Superior temporal gyrus (tissue), 1 donor: Measurements from ENCODE around the gene KLHL17.
"Not testable (repeated sequence)": the region's sequence is repeated elsewhere in the genome, so short reads cannot be mapped to it uniquely, and the experiment has no call there.

Experiments used
- DNase-seq: peaks from one replicate; pipeline ENCODE4 v3.0.0-alpha.2; 2016; ENCODE audit errors: extremely low spot score

Gene KLHL17

GRCh38 chr1:980602-981395 is 20.4 kb downstream of the KLHL17 start:
- DNase-seq, result no peak

GRCh38 chr1:981491-981954 is 21.1 kb downstream of the KLHL17 start:
- DNase-seq, result no peak

DNA sequence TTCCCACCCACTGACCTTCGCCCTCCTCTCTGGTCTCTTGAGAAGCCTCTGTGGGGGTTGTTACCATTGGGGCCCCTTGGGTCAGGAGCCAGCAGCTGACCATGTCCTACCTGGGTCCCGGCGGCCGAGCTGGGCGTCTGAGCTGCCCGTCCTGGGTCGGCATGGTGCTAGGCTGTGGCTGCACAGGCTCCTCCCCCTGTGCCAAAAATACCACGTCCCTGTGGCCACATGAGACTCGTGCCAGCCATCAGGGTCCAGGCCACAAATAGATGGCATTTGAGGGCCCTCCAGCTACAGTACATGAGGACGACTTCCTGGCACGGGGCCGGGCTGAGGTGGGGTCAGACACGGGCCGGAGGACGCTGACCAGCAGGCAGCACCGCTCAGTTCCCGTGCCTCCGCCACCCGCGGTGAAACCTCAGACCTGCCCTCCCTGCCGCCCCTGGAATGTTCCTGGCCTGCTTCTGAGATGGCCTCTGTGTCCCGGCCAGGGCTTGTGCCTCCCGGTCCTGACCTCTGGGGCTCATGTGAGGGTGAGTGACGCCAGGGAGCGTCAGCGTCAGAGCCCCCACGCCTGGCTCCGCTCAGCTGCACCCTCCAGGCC is 21.7 kb downstream of the KLHL17 start, which contains the start of gene PERM1:
Gene PERM1, minus strand, starts transcription at position 139 of the 604 bp plus-strand sequence. CDS start 1,064 bp downstream, outside the sequence.
- DNase-seq, result no peak

DNA sequence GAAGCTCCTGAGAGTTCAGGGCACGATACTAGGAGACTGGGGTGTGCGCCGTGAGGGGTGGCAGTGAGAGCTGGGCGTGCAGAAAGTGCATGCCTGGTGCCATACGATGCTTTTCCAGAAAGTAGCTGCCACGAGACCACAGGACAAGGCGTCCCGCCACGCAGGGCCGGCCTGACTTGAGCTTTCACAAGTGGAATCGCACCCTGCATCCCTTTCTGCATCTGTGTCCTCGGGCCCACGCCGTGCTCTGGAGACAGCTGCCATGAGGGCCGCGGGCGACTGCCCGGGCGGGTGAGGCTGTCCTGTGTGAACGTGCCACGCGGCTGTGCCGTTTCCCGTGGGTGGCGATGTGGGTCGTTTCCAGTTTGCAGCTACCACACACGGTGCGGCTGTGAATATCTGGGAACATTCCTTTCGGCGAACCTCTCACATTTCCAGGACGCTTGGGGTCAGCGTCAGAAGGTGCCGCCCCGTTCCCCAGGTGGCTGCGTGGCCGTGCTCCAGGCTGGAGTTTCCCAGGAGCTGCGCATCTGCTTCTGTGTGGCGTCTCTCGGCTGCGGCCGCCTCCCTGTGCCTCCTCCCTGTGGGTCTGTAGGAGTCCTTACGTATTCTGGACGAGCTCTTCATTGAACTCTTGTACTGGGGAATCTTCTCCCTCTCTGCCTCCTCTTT is 22.5 kb downstream of the KLHL17 start:
- no peak for DNase-seq

DNA sequence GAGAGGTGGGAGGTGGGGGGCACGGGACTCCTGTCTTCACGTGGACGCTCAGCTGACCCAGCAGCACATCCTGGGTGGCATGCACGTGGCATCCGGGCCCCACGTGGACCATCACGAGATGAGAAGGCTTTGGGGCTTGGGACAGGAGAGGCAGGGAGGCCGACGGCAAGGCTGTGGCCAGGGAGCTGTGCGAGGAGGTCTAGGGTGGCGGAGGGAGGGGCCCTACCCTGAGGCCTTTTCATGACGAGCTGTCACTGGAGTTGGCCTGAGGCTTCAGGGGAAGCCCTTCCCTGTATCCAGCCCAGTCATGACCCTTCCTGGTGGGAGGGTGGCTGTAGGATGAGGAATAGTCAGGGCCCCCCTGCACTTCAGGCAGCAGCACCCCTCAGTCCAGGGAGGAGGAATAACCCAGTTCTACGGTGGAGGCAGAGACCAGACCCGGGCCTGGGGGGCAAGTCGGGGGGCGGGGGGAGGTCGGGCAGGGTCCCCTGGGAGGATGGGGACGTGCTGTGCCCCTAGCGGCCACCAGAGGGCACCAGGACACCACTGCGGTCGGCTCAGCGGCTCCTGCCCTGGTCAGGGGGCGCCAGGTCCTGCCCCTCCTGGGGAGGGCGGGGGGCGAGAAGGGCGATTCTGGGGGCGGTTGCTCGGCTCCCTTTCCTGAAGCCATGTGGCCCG is 23.6 kb downstream of the KLHL17 start:
- peak; percentile 28 for DNase-seq

- DNase-seq, result no peak
Observed at GRCh38 chr1:984476-984814, 24.1 kb downstream of the KLHL17 start.

DNA sequence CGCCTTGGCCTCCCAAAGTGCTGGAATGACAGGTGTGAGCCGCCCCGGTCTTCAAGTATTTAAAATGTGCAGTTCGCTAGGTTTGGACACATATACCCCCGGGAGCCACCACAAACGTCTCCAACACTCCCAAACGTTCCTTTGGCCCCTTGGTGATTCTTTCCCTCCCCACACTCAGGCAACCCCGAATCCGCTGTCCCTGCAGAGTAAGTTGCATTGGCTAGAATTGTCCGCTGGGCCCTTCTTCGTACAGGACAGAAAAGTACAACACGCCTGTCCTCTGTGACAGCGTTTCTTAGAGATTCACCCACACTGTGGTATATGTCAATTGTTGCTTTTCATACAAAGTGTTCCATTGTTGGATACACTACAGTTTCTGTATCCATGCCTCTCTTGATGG is 24.7 kb downstream of the KLHL17 start:
- no peak for DNase-seq

- not testable (repeated sequence) for DNase-seq
Observed at GRCh38 chr1:988061-988460, 27.7 kb downstream of the KLHL17 start.

DNA sequence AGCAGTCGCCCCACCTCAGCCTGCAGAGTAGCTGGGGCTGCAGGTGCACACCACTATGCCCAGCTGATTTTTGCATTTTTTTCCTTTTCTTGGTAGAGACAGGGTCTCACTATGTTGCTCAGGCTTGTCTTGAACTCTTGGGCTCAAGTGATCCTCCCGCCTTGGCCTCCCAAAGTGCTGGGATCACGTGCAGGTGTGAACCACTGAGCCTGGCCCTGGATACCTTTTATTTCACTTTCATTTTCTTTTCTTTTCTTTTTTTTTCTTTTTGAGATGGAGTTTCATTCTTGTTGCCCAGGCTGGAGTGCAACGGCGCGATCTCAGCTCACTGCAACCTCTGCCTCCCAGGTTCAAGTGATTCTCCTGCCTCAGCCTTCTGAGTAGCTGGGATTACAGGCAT is 30.9 kb downstream of the KLHL17 start:
- not testable (repeated sequence) for DNase-seq

GRCh38 chr1:991895-992294 is 31.5 kb downstream of the KLHL17 start:
- no peak for DNase-seq

DNA sequence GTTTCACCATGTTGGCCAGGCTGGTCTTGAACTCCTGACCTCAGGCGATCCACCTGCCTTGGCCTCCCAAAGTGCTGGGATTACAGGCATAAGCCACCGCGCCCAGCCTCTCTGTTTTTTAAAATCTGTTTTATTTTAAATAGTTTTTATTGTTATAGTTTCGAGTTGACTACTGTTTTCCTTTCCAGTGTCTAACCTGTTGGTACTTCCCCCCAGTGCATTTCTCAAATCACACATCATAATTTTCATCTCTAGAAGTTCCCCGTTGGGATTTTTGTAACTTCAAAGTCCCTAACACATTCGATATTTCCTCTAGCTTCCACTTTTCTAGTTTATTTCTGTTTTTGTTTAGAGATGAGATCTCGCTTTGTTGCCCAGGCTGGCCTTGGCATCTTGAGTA is 32.0 kb downstream of the KLHL17 start:
- no peak for DNase-seq

DNA sequence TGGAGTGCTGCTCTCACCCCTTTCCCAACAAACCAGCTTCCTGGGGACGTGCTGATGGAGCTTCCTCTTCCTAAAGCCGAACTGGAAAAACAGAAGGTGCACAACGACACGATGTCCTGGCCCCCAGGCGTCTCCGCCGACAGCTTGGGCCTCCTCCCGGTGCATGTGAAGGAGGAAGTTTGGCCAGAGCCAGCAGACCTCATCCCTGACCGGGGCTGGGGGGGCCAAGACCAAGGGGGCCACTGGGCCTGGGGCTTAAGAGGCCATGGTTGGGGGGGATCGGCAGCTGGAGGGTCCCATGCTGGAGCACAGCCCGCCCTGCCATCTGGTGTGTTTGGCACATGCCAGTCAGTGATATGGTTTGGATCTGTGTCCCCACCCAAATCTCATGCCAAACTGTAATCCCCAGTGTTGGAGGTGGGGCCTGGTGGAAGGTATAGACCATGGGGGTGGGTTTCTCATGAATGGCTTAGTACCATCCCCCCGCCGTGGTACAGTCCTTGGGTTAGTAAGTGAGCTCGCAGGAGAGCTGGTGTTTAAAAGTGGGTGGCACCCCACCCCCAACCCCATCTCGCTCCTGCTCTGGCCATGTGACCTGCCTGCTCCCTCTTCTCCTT is 33.1 kb downstream of the KLHL17 start:
- no peak for DNase-seq

DNA sequence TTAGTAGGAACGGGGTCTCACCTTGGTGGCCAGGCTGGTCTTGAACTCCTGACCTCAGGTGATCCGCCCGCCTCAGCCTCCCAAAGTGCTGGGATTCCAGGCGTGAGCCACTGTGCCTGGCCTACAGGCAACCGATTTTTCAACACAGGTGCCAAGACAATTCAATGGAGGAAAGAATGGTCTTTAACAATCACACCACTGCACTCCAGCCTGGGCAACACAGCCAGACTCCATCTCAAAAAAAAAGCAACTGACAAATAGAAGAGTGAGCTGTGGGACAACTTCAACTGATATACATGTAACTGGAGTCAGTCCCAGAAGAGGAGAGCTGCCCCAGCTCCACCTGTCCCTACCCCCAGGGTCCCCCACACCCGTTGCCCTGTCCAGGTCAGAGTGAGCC is 34.2 kb downstream of the KLHL17 start:
- not testable (repeated sequence) for DNase-seq

- no peak for DNase-seq
Observed at GRCh38 chr1:995665-996633, 35.6 kb downstream of the KLHL17 start.

DNA sequence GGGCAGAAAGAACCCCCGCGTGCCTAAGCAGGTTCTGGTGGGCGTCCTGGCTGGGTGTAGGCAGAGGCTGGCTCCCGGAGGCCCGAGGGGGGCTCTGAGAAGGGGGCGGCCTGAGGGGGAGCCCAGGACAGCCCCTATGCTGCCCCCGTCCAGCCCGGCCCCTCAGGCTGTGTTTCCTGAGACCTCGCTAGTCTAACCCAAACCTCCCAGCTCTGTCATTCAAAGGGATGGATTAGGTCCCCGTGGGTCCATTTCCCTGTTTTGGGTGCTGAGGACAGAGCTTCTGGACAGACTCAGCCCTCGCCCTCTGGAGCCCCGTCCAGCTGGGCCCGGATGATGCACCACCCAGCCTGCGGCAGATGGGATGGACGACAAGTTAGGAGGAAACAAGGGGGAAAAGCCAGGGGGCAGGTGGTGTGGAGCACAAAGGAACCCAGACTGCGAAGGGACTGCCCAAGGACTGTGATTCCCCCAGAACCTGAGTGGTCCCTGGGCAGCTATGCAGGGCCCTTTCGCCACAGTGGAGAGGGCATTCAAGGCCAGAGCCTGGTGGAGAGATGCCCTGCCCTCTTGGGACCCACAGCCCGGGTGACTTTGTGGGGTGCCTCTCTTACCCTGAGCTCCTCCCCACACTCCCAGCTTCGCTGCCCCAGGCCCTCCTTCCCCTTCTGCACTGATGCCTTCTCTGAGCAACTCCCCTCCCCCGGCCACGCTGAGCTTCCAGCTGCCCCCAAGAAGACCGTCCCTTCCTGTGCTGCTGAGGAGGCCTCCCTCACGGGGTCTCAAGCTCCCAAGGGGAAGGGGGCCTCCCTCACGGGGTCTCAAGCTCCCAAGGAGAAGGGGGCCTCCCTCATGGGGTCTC is 36.7 kb downstream of the KLHL17 start:
- no peak for DNase-seq

DNA sequence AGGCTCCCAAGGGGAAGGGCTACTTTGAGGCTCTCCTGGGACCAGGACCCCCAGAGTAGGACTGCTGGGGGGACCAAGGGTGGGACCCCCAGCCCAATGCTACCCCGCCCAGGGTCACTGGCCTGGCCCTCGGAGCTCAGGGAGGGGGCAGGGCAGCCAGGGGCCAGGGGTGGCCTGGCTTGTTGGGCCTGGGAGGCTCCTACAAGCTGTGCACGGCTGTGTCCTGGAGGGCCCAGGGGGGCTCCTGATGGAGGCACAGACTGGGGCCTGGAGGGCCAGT is 37.3 kb downstream of the KLHL17 start:
- DNase-seq, result no peak

- no peak for DNase-seq
Observed at GRCh38 chr1:997993-998744, 37.8 kb downstream of the KLHL17 start.

DNA sequence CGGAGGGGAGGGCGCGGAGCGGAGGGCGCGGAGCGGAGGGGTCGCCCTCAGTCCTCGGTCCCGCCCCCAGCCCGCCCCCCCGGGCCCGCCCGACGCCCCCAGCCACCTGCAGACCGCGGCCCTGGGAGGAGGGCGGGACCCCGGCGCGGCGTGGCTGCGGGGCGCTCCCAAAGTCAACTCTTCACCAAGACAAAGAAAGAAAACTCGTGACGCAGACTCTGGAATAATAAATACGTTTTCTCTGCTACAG is 38.3 kb downstream of the KLHL17 start:
- DNase-seq, result no peak

DNA sequence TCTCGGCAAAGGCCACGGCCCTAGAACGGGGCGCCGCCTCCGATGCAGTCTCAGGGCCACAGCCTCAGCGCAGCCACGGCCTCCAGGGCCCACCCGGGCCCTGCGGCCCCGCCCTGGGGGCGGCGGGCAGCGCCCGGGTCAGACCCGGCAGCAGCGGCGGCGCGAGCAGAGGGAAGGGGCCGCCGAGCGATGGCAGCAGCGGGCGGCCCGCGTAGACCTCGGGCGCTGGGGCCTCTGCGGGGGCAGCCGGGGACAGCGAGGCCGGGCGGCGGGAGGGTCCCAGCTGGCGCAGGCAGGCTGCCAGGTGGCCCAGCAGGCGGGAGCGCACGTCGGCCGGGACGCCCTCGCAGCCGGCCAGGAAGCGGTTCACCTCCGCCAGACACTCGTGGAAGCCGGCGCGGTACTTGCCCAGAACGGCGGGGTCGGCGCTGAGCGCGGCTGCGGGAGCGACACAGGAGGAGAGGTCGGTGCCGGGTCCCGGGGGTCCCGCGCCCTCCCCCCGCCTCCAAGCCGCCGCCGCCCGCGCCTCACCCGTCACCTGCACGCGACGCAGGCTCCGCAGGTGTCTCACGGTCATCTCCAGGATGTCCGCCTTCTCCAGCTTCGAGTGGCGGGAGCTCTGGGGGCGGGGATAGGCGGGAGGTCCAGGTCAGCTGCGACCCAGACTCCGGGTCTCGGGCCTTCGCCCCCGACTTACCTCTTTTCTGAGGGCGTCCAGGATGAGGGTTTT is 38.8 kb downstream of the KLHL17 start:
- no peak for DNase-seq
